ENCODE measurements around the gene ICA1L. TPM values are rescaled to one million over a fixed set of nuclear protein-coding genes. Genes with fewer than 3 reads are reported as not detected.

Gene ICA1L
- total RNA-seq, 1 donor from 2014 or later, result 17.8 TPM

DNA sequence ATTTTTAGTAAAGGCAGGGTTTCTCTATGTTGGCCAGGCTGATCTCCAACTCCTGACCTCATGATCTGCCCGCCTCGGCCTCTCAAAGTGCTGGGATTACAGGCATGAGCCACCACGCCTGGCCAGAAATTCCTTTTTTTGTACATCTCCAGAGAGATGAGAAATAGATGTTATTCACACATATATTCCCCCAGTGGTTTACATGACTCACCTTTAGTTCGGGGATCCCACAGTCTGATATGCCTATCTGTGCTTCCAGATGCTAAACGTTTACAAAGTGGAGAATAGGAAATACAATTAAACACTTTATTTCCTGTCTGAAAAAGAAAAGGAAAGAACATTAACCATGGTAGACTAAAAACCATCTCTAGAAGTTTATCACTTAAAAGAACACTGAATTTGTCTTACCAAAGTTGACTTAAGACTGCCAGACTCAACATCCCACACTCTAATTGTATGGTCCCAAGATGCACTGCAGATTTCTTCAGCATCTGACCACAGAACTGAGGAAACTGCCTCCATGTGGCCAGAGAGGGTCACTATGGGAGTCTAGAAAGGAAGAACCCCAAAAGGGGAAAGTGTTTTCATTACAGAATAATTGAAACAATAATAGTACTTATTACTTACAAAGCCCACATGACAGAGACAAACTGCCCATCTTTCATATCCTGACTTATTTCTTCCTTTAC is 12.6 kb upstream of the ICA1L start:
- H3K27ac Mint-ChIP-seq, result no peak overlapping the region
- no peak for DNase-seq (ENCODE audit: low spot score, unreplicated experiment)
- no peak overlapping the region for H3K4me3 Mint-ChIP-seq (ENCODE audit: low read depth)
- H3K4me1 Mint-ChIP-seq (ENCODE audit: low read depth), result no peaks in the 10 kb centered on the region
- H3K9me3 Mint-ChIP-seq (ENCODE audit: low read depth), result no peaks in the 10 kb centered on the region
- H3K27me3 Mint-ChIP-seq, result no peaks in the 10 kb centered on the region
- TF ChIP-seq, protein P1, sequence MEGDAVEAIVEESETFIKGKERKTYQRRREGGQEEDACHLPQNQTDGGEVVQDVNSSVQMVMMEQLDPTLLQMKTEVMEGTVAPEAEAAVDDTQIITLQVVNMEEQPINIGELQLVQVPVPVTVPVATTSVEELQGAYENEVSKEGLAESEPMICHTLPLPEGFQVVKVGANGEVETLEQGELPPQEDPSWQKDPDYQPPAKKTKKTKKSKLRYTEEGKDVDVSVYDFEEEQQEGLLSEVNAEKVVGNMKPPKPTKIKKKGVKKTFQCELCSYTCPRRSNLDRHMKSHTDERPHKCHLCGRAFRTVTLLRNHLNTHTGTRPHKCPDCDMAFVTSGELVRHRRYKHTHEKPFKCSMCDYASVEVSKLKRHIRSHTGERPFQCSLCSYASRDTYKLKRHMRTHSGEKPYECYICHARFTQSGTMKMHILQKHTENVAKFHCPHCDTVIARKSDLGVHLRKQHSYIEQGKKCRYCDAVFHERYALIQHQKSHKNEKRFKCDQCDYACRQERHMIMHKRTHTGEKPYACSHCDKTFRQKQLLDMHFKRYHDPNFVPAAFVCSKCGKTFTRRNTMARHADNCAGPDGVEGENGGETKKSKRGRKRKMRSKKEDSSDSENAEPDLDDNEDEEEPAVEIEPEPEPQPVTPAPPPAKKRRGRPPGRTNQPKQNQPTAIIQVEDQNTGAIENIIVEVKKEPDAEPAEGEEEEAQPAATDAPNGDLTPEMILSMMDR (IDR thresholded peaks at IDR 0.05; ENCODE audit: unreplicated experiment), result no peak
- peaks cover 16% of the 10 kb centered on the region for H3K36me3 Mint-ChIP-seq (ENCODE audit: insufficient read depth)

DNA sequence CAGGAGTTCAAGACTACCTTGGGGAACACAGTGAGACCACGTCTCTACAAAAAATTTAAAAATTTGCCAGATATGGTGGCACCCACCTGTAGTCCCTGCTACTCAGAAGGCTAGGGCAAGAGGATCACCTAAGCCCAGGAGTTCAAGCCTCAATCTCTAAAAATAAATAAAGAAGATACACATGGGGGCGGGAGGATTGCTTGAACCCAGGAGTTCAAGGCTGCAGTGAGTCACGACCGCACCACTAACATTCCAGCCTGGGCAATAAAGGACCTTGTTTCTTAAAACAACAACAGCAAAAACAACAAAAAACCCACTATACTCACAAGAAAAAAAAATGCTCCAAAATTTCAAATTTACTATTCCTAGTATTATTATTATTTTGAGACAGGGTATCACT is 10.0 kb upstream of the ICA1L start:
- DNase-seq (ENCODE audit: low spot score, unreplicated experiment), result no peak
- Mint-ChIP-seq H3K27ac (no peak overlapping the region), H3K27me3 (no peaks in the 10 kb centered on the region), H3K4me3 (ENCODE audit: low read depth) (no peak overlapping the region), H3K4me1 (ENCODE audit: low read depth) (no peaks in the 10 kb centered on the region), H3K36me3 (ENCODE audit: insufficient read depth) (peaks cover 14% of the 10 kb centered on the region), H3K9me3 (ENCODE audit: low read depth) (no peaks in the 10 kb centered on the region)
- TF ChIP-seq, protein P1 (IDR thresholded peaks at IDR 0.05; ENCODE audit: unreplicated experiment), result no peak

DNA sequence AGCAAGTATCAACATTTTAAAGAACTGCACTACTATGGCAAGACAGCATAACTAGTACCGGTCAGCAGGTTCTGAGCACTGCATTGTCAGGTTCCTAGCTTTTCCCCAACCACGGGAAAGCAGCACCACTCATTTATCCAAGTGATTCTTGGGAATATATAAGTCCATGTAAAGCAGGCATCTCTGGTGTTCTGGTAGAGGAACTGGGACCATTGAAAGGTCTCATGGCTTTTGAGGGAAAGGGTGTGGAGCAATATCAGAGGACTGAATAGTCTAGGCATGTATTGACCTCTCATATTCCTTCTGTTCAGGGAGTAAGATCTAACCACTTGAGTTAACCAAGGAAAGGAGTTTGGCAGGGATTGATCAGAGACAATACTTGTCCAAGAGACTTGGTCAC is 6.1 kb upstream of the ICA1L start:
- no peak for DNase-seq (ENCODE audit: low spot score, unreplicated experiment)
- H3K4me1 Mint-ChIP-seq (ENCODE audit: low read depth), result peaks cover 2% of the 10 kb centered on the region
- no peaks in the 10 kb centered on the region for H3K9me3 Mint-ChIP-seq (ENCODE audit: low read depth)
- no peak overlapping the region for H3K4me3 Mint-ChIP-seq (ENCODE audit: low read depth)
- TF ChIP-seq, protein P1 (IDR thresholded peaks at IDR 0.05; ENCODE audit: unreplicated experiment), result no peak
- peaks cover 4% of the 10 kb centered on the region for H3K36me3 Mint-ChIP-seq (ENCODE audit: insufficient read depth)
- H3K27me3 Mint-ChIP-seq, result peaks cover 4% of the 10 kb centered on the region
- H3K27ac Mint-ChIP-seq, result no peak overlapping the region

DNA sequence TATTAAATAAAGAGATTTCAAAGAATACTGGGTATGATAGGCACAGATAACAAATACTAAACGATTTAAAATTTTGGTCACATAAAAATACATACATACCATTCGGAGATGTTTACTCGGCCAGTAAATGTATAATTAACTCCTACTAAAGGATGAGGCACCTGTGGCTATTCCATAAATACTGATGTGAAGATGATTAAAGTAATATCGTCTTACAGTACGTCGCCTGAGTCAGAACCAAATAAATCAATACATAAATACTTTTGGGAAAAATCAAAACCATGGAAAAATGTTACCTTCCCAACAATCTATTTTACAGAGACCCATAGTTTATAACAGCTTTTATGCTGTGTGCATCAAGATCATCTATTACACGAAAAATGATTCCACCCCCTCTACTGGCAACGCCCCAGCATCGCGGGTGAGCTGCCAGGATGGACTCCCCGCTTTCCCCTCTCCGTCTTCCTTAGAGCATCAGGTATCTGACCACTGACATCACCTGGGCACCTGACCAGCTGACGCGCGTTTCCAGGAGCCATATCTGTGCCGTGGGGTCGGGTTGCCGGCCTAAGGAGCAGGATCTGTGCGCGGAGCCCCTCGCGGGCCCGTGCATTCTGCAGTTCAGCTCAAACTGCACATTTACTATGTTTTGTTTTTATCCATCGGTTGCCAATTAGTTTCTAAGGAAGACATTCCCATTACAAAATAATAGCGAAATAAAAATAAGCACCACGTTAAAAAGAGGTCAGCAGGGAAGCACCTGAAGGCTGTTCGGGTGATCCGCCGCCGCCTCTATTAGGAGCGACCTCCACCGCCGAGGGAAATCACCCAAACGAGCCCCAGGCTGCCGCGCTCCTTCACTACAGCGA is 901 bp downstream of the ICA1L start:
- Mint-ChIP-seq H3K27ac (peak overlapping the region; percentile 99), H3K27me3 (peaks cover 4% of the 10 kb centered on the region), H3K9me3 (ENCODE audit: low read depth) (no peaks in the 10 kb centered on the region), H3K4me3 (ENCODE audit: low read depth) (peak overlapping the region; percentile 94), H3K36me3 (ENCODE audit: insufficient read depth) (no peaks in the 10 kb centered on the region), H3K4me1 (ENCODE audit: low read depth) (peaks cover 9% of the 10 kb centered on the region)
- TF ChIP-seq, protein P1 (IDR thresholded peaks at IDR 0.05; ENCODE audit: unreplicated experiment), result peak; percentile 64
- peak; percentile 52 for DNase-seq (ENCODE audit: low spot score, unreplicated experiment)

DNA sequence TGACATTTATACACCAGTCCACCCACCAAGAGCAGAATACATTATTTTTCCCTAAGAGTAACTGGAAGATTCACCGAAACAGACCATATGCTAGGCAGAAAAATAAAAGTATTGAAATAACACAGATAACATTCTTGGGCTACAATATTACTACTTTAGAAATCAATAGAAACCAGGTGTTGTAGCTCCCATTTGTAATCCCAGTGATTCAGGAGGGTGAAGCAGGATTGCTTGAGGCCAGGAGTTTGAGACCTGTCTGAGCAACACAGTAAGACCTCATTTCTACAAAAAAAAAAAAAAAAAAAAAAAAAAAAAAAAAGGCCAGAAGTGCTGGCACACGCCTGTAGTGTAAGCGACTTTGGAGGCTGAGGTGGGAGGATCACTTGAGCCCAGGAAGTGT is 9.6 kb downstream of the ICA1L start:
- H3K36me3 Mint-ChIP-seq (ENCODE audit: insufficient read depth), result peaks cover 3% of the 10 kb centered on the region
- H3K4me1 Mint-ChIP-seq (ENCODE audit: low read depth), result no peaks in the 10 kb centered on the region
- H3K27ac Mint-ChIP-seq, result no peak overlapping the region
- no peak for DNase-seq (ENCODE audit: low spot score, unreplicated experiment)
- no peak overlapping the region for H3K4me3 Mint-ChIP-seq (ENCODE audit: low read depth)
- no peaks in the 10 kb centered on the region for H3K27me3 Mint-ChIP-seq
- H3K9me3 Mint-ChIP-seq (ENCODE audit: low read depth), result peaks cover 6% of the 10 kb centered on the region
- TF ChIP-seq, protein P1 (IDR thresholded peaks at IDR 0.05; ENCODE audit: unreplicated experiment), result no peak

All from progenitor cell of endocrine pancreas (in vitro differentiated cells).